ENCODE measurements around the gene TMEM233.

- TF ChIP-seq CTCF (IDR thresholded peaks at IDR 0.05) (no peak), POLR2AphosphoS5 (IDR thresholded peaks at IDR 0.05) (no peak), EP300 (IDR thresholded peaks at IDR 0.05) (no peak), POLR2A (IDR thresholded peaks at IDR 0.05) (no peak)
These were observed 87.5 kb downstream of the TMEM233 start for GRCh38 chr12:119681111-119681510.
